Astrocyte (in vitro differentiated cells and primary cell): ENCODE results near the gene ANKRD9. TPM values are rescaled to one million over a fixed set of nuclear protein-coding genes. Genes with fewer than 3 reads are reported as not detected.

Experiments
- DNase-seq: peaks from one replicate; pipeline ENCODE4 v3.0.0-alpha.2; 2010; ENCODE audit warnings: low read depth
- FAIRE-seq: peaks from 2 replicates; lab custom pipeline; 2011; peaks lifted over from hg19 to GRCh38; lab: Jason Lieb, UNC
- H2AFZ ChIP-seq: 2 replicates; pipeline ENCODE4 v1.6.0; 2012; ENCODE audit warnings: low read depth, low read length, inconsistent platforms
- H3K27ac ChIP-seq: 2 replicates; pipeline ENCODE4 v1.5.1; 2011; ENCODE audit warnings: low read depth, low read length, inconsistent platforms
- H3K27me3 ChIP-seq: 2 replicates; pipeline ENCODE4 v1.6.0; 2011; ENCODE audit warnings: low read length, inconsistent platforms; ENCODE audit not compliant: insufficient read depth
- H3K36me3 ChIP-seq: 2 replicates; pipeline ENCODE4 v1.5.1; 2011; ENCODE audit warnings: low read length, inconsistent platforms; ENCODE audit not compliant: insufficient read depth
- H3K4me1 ChIP-seq: 2 replicates; pipeline ENCODE4 v1.5.1; 2011; ENCODE audit warnings: low read length, inconsistent platforms; ENCODE audit not compliant: insufficient read depth
- H3K4me2 ChIP-seq: 2 replicates; pipeline ENCODE4 v1.6.0; 2012; ENCODE audit warnings: low read length, inconsistent platforms
- H3K4me3 ChIP-seq: 2 replicates; pipeline ENCODE4 v1.5.1; 2011; ENCODE audit warnings: low read depth, mild to moderate bottlenecking, low read length, inconsistent platforms; ENCODE audit not compliant: insufficient read depth
- H3K79me2 ChIP-seq: 2 replicates; pipeline ENCODE4 v1.6.0; 2012; ENCODE audit warnings: mild to moderate bottlenecking, low read length, inconsistent platforms; ENCODE audit not compliant: insufficient read depth
- H3K9ac ChIP-seq: 2 replicates; pipeline ENCODE4 v1.6.0; 2012; ENCODE audit warnings: mild to moderate bottlenecking, low read length, inconsistent platforms
- H3K9me3 ChIP-seq: 2 replicates; pipeline ENCODE4 v1.5.1; 2012; ENCODE audit warnings: low read depth, mild to moderate bottlenecking, low read length, inconsistent platforms; ENCODE audit not compliant: insufficient read depth
- H4K20me1 ChIP-seq: 2 replicates; pipeline ENCODE4 v1.6.0; 2012; ENCODE audit warnings: low read length, inconsistent platforms; ENCODE audit not compliant: insufficient read depth
- H3K27ac Mint-ChIP-seq: one replicate; pipeline ENCODE4 v1.8.0; 2021; ENCODE audit warnings: mild to moderate bottlenecking, mixed read lengths; ENCODE audit not compliant: unreplicated experiment
- H3K27me3 Mint-ChIP-seq: one replicate; pipeline ENCODE4 v1.8.0; 2021; ENCODE audit warnings: low read depth, mixed read lengths; ENCODE audit not compliant: unreplicated experiment
- H3K36me3 Mint-ChIP-seq: one replicate; pipeline ENCODE4 v1.8.0; 2021; ENCODE audit warnings: low read depth, mixed read lengths; ENCODE audit not compliant: unreplicated experiment
- H3K4me1 Mint-ChIP-seq: one replicate; pipeline ENCODE4 v1.8.0; 2021; ENCODE audit warnings: low read depth, mixed read lengths; ENCODE audit not compliant: unreplicated experiment
- H3K4me3 Mint-ChIP-seq: one replicate; pipeline ENCODE4 v1.8.0; 2021; ENCODE audit warnings: mild to moderate bottlenecking, moderate library complexity, mixed read lengths; ENCODE audit not compliant: unreplicated experiment
- H3K9me3 Mint-ChIP-seq: one replicate; pipeline ENCODE4 v1.8.0; 2021; ENCODE audit warnings: mild to moderate bottlenecking, mixed read lengths; ENCODE audit not compliant: unreplicated experiment
- EZH2 ChIP-seq: IDR thresholded peaks from 2 replicates; pipeline ENCODE4 v1.6.1; 2012; ENCODE audit warnings: mild to moderate bottlenecking, low read length, inconsistent platforms; ENCODE audit not compliant: insufficient read depth
- total RNA-seq: library from RNA; stranded (reverse); gene quantifications from 2 replicates; pipeline ENCODE4 v1.2.1, GENCODE V29; 2021
- TF ChIP-seq, protein P1 (sequence below): IDR thresholded peaks from 2 replicates; pipeline ENCODE4 v1.5.1; 2011; ENCODE audit warnings: low read depth, mild to moderate bottlenecking, inconsistent platforms, low read length, moderate library complexity; ENCODE audit not compliant: insufficient read depth

The ANKRD9 gene
- total RNA-seq, 1 donor from 2014 or later: 9.4 TPM

DNA sequence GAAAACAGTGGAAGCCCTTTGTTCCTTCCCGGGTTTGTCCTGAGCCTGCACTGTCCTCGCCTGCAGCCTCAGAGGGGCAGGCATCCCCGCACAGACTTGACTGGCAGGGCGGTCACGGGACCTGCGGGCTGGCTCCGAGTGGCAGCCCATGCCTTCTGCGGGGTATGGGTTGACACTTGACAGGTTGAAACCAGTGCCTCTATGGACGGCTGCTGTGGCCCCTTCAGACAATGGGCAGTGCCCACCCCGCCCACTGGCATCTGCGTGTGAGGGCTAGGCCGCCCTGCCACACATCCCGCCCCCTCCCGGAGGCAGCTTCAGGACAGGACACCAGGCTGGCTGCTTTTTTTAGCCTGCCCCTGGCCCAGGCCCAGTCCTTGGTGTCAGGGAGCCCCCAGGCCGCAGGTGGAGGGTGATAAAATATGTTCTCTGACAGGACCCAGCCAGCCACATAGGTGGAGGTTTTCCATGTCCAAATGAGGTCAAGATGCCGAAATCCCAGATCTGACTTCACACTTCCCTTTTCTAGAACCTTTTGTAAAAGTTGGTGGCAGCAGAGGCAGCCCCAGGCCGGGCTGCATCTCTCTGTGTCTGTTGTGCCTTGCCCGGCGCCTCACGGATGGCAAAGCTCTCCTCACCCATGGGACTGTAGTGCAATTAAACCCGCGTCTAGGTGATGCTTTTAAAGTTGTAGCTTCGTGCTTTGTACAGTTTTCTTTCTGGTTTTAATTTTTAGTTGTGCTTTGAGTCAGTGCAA, 10.0 kb downstream of the ANKRD9 start:
- Mint-ChIP-seq H3K4me1 (peaks cover 3% of the 10 kb centered on the region), H3K4me3 (no peak overlapping the region), H3K27ac (no peak overlapping the region), H3K36me3 (peaks cover 19% of the 10 kb centered on the region), H3K9me3 (no peaks in the 10 kb centered on the region), H3K27me3 (no peaks in the 10 kb centered on the region)
- Histone ChIP-seq H3K9me3 (no peaks in the 10 kb centered on the region), H3K79me2 (no peaks in the 10 kb centered on the region), H3K36me3 (no peaks in the 10 kb centered on the region), H4K20me1 (no peaks in the 10 kb centered on the region), H3K4me1 (peaks cover 3% of the 10 kb centered on the region), H3K4me2 (no peak overlapping the region), H3K9ac (no peak overlapping the region), H3K4me3 (no peak overlapping the region), H3K27me3 (no peaks in the 10 kb centered on the region), H2AFZ (no peak overlapping the region), H3K27ac (no peak overlapping the region)
- DNase-seq (no peak), FAIRE-seq (no peak)
- TF ChIP-seq EZH2: no peak
- TF ChIP-seq, protein P1, sequence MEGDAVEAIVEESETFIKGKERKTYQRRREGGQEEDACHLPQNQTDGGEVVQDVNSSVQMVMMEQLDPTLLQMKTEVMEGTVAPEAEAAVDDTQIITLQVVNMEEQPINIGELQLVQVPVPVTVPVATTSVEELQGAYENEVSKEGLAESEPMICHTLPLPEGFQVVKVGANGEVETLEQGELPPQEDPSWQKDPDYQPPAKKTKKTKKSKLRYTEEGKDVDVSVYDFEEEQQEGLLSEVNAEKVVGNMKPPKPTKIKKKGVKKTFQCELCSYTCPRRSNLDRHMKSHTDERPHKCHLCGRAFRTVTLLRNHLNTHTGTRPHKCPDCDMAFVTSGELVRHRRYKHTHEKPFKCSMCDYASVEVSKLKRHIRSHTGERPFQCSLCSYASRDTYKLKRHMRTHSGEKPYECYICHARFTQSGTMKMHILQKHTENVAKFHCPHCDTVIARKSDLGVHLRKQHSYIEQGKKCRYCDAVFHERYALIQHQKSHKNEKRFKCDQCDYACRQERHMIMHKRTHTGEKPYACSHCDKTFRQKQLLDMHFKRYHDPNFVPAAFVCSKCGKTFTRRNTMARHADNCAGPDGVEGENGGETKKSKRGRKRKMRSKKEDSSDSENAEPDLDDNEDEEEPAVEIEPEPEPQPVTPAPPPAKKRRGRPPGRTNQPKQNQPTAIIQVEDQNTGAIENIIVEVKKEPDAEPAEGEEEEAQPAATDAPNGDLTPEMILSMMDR: no peak

DNA sequence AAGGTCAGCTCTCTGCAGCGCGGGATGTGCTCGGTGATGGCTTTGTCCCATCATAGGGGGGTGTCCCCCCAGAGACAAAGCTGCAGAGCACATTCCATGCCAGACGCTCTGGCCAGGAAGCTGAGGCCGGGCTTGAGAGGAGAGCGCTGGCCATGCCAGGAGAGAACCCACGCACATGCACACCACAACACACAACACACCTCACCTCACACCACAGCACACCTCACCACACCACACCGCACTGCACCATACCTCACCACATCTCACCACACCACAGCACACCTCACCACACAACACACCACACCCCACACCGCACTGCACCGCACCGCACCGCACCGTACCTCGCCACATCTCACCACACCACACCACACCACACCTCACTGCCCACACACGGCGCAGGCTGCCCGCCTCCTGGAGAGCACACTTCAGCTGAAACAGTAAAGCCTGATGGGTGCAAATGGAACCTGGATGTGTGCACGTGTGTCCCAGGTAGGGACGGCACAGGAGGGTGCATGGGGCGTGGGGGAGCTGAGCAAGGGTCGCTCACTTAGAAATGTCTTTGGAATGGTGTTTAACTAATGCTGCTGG, 10.8 kb downstream of the ANKRD9 start:
- Mint-ChIP-seq H3K27ac (no peak overlapping the region), H3K9me3 (no peaks in the 10 kb centered on the region), H3K27me3 (no peaks in the 10 kb centered on the region), H3K36me3 (peaks cover 16% of the 10 kb centered on the region), H3K4me3 (no peak overlapping the region), H3K4me1 (peaks cover 3% of the 10 kb centered on the region)
- Histone ChIP-seq H3K4me1 (peaks cover 3% of the 10 kb centered on the region), H3K4me2 (no peak overlapping the region), H2AFZ (no peak overlapping the region), H3K79me2 (no peaks in the 10 kb centered on the region), H3K9ac (no peak overlapping the region), H4K20me1 (no peaks in the 10 kb centered on the region), H3K4me3 (no peak overlapping the region), H3K27ac (no peak overlapping the region), H3K27me3 (no peaks in the 10 kb centered on the region), H3K36me3 (no peaks in the 10 kb centered on the region), H3K9me3 (no peaks in the 10 kb centered on the region)
- FAIRE-seq (no peak), DNase-seq (no peak)
- TF ChIP-seq EZH2: no peak
- TF ChIP-seq, protein P1: no peak
